K562 (cell line): ENCODE results near the gene TMEM164. TPM values are rescaled to one million over a fixed set of nuclear protein-coding genes. Genes with fewer than 3 reads are reported as not detected.

ENCODE experiments used
- ATAC-seq: fragments of 200-7000 bp; cut with Tn5 transposase; 3 replicates; pipeline ENCODE4 v1.9.1; 2020; ENCODE audit warnings: moderate library complexity
- BruUV-seq: library from RNA; stranded (reverse); fragments of 400-500 nt; replicated peaks from 2 replicates; lab custom pipeline; 2021; lab: Mats Ljungman, UMichigan
- CTCF ChIA-PET: fragments of 300-600 bp; formaldehyde crosslinking; extraction: SDS; loops from one replicate; lab custom pipeline; 2021; ENCODE audit warnings: low intra/inter-chr PET ratio; lab: Yijun Ruan, JAX
- POLR2A ChIA-PET: fragments of 300-600, 350-650 bp; sonication (Branson Sonifier 250); formaldehyde crosslinking; extraction: SDS; loops from one replicate; lab custom pipeline; 2021; ENCODE audit warnings: antibody characterized with exemption, inconsistent platforms; lab: Yijun Ruan, JAX
- DNase-seq, 4 experiments: peaks; one replicate each; pipeline versions ENCODE4 v3.0.0 to v3.0.0-alpha.2; 2011 to 2018; ENCODE audit warnings: low spot score in 3 of 4, mixed read lengths in 3 of 4; ENCODE audit errors: extremely low read depth in 1 of 4
- FAIRE-seq: peaks from 2 replicates; lab custom pipeline; 2011; peaks lifted over from hg19 to GRCh38; lab: Jason Lieb, UNC
- H2AFZ ChIP-seq: 2 replicates; pipeline ENCODE4 v1.6.0; 2011; ENCODE audit warnings: low read depth, low read length, control low read depth, inconsistent platforms
- H3K27ac ChIP-seq: fragments of 200-600 bp; 3 replicates; pipeline ENCODE4 v1.8.0; 2011; ENCODE audit warnings: low read depth, mild to moderate bottlenecking, control low read depth, inconsistent platforms, low read length, moderate library complexity, mixed read lengths; ENCODE audit errors: extremely low read depth
- H3K27me3 ChIP-seq, 2 experiments: fragments of 300-600 bp in 1 of 2; 2 replicates in 1 of 2; 3 replicates in 1 of 2; pipeline versions ENCODE4 v1.6.0 to v1.8.0; 2011; ENCODE audit warnings: inconsistent platforms in 2 of 2, low read length in 2 of 2, mild to moderate bottlenecking in 1 of 2, mixed read lengths in 1 of 2, moderate library complexity in 1 of 2; ENCODE audit not compliant: control insufficient read depth in 2 of 2, insufficient read depth in 2 of 2
- H3K36me3 ChIP-seq: fragments of 300-600 bp; 3 replicates; pipeline ENCODE4 v1.8.0; 2011; ENCODE audit warnings: mild to moderate bottlenecking, low read length, inconsistent platforms; ENCODE audit not compliant: control insufficient read depth, insufficient read depth
- H3K4me1 ChIP-seq, 2 experiments: fragments of 200-600 bp in 1 of 2; replicated peaks in 1 of 2; 2 replicates in 1 of 2; 3 replicates in 1 of 2; pipeline versions ENCODE4 v1.5.1 to v1.8.0; 2011; ENCODE audit warnings: inconsistent platforms in 2 of 2, low read length in 2 of 2, mild to moderate bottlenecking in 1 of 2, mixed read lengths in 1 of 2, moderate library complexity in 1 of 2; ENCODE audit not compliant: control insufficient read depth in 2 of 2, insufficient read depth in 2 of 2
- H3K4me2 ChIP-seq: 2 replicates; pipeline ENCODE4 v1.6.1; 2011; ENCODE audit warnings: low read length, control low read depth, inconsistent platforms, mixed read lengths; ENCODE audit not compliant: insufficient read depth
- H3K4me3 ChIP-seq: fragments of 200-600 bp; sonication (generic), shearing (Covaris generic); 2 replicates; pipeline ENCODE4 v1.5.1; 2016; ENCODE audit warnings: control low read depth, inconsistent platforms
- H3K79me2 ChIP-seq: fragments of 200-600 bp; 3 replicates; pipeline ENCODE4 v1.8.0; 2011; ENCODE audit warnings: low read length, inconsistent platforms; ENCODE audit not compliant: control insufficient read depth, insufficient read depth
- H3K9ac ChIP-seq, 2 experiments: 2 replicates each; pipeline versions ENCODE4 v1.6.0 to v1.6.1; 2011; ENCODE audit warnings: low read depth in 2 of 2, low read length in 2 of 2, control low read depth in 1 of 2, inconsistent platforms in 1 of 2, mild to moderate bottlenecking in 1 of 2, mixed read lengths in 1 of 2; ENCODE audit not compliant: insufficient read depth in 1 of 2
- H3K9me1 ChIP-seq: one replicate; pipeline ENCODE4 v1.6.0; 2011; ENCODE audit warnings: inconsistent platforms, mild to moderate bottlenecking, low read length, moderate library complexity; ENCODE audit not compliant: control insufficient read depth, insufficient read depth
- H3K9me3 ChIP-seq: replicated peaks from 2 replicates; pipeline ENCODE4 v1.5.1; 2011; ENCODE audit warnings: low read depth, low read length, inconsistent platforms; ENCODE audit not compliant: control insufficient read depth, insufficient read depth
- H4K20me1 ChIP-seq: replicated peaks from 2 replicates; pipeline ENCODE4 v1.6.1; 2011; ENCODE audit warnings: low read length, inconsistent platforms, mixed read lengths; ENCODE audit not compliant: control insufficient read depth, insufficient read depth
- ATF4 ChIP-seq: fragments of 450-650 bp; formaldehyde crosslinking; IDR thresholded peaks from 2 replicates; pipeline ENCODE4 v1.4.0; 2022; ENCODE audit warnings: mild to moderate bottlenecking, moderate library complexity
- RBM22 ChIP-seq: fragments of 200-400 bp; formaldehyde crosslinking; IDR thresholded peaks from 2 replicates; pipeline ENCODE4 v1.6.1; 2018; ENCODE audit warnings: low read length, low read depth; ENCODE audit not compliant: poor library complexity, severe bottlenecking
- RBM34 ChIP-seq: fragments of 200-400 bp; formaldehyde crosslinking; IDR thresholded peaks from 2 replicates; pipeline ENCODE4 v1.6.1; 2018; ENCODE audit warnings: low read length, borderline replicate concordance; ENCODE audit not compliant: insufficient read depth
- TFAP4 ChIP-seq: sonication (generic); formaldehyde crosslinking; IDR thresholded peaks from 2 replicates; pipeline ENCODE4 v1.8.0; 2022; ENCODE audit warnings: missing genetic modification reagents, mild to moderate bottlenecking, moderate library complexity, borderline replicate concordance
- WGBS: fragments of 100-300 bp; shearing (Covaris generic); methylation state at CpG from one replicate; pipeline ENCODE4 v1.1.6; 2016; ENCODE audit warnings: low coverage, mixed read lengths; ENCODE audit not compliant: insufficient coverage; ENCODE audit errors: missing lambda C conversion rate; 5-methylcytosine and 5-hydroxymethylcytosine counted together
- in situ Hi-C: fragments of 300-500 bp; cut with MboI; formaldehyde crosslinking; loops from 4 replicates; pipeline ENCODE4 v1.15.0; 2018; ENCODE audit warnings: inconsistent platforms, mixed read lengths
- intact Hi-C: fragments of 100-400 bp; cut with micrococcal nuclease; formaldehyde crosslinking; loops from 2 replicates; pipeline ENCODE4 v1.14.2; 2022
- polyA plus RNA-seq, 8 experiments: library from polyadenylated mRNA; depleted of rRNA in 4 of 8; stranded (reverse) in 5 of 8; unstranded in 3 of 8; fragments of >200 nt; fragmentation: Nextera tagmentation in 2 of 8; fragmentation: Illumina TruSeq in 1 of 8; extraction: Ambion mirVana in 2 of 8; extraction: Trizol in 1 of 8; gene quantifications; 2 replicates each; pipeline versions ENCODE4 v1.2.1 to v1.2.3, GENCODE V29; 2011 to 2014; ENCODE audit warnings: inconsistent platforms in 1 of 8, missing spikeins in 1 of 8
- total RNA-seq, 7 experiments: library from RNA; depleted of rRNA in 6 of 7; stranded (reverse); fragments of >200 nt in 6 of 7; fragmentation: Illumina TruSeq in 2 of 7; extraction: Trizol in 2 of 7; gene quantifications; 2 replicates each; pipeline versions ENCODE4 v1.2.1 to v1.2.3, GENCODE V29; 2011 to 2021; ENCODE audit warnings: low replicate concordance in 1 of 7
- TF ChIP-seq, protein P1 (sequence below): fragments of 450-650 bp; IDR thresholded peaks from 2 replicates; pipeline ENCODE4 v1.6.1; 2016; ENCODE audit warnings: borderline replicate concordance
- TF ChIP-seq, protein P2 (sequence below), 2 experiments: fragments of 450-650 bp; IDR thresholded peaks; 2 replicates each; pipeline ENCODE4 v1.6.1; 2018; ENCODE audit warnings: mild to moderate bottlenecking in 2 of 2, low read depth in 1 of 2; ENCODE audit not compliant: partially characterized antibody in 2 of 2

Gene TMEM164
- total and polyA plus RNA-seq, 9 of the 15 experiments (the other 6 are each of a cell fraction or from before 2014, with no cell fraction given): 2.4 to 57.3 (median 23.1) TPM

GRCh38 chrX:110215411-110215810 lies 212.5 kb downstream of the TMEM164 start:
- POLR2A ChIA-PET: no interaction called here
- Histone ChIP-seq H3K4me2 (no peak overlapping the region), H3K9me3 (no peaks in the 10 kb centered on the region), H3K36me3 (peaks cover 21% of the 10 kb centered on the region; the same call in 2 of the 3 replicates), H3K4me3 (no peak overlapping the region), H3K79me2 (peaks cover 10% of the 10 kb centered on the region; the same call in 2 of the 3 replicates), H3K9ac (no peak overlapping the region), H3K9me1 (no peaks in the 10 kb centered on the region), H4K20me1 (no peaks in the 10 kb centered on the region), H2AFZ (no peak overlapping the region), H3K27me3 (no peaks in the 10 kb centered on the region), H3K4me1 (peaks cover 0 to 2% of the 10 kb centered on the region in 2 experiments; a peak in 2 of 5 replicates), H3K27ac (no peak overlapping the region)
- in situ Hi-C loops: no loop called here
- CTCF ChIA-PET: no interaction called here
- intact Hi-C loops: no loop called here
- no TSS peak for BruUV-seq
- no peak for ATAC-seq
- TF ChIP-seq RBM22: no peak
- no peak for TF ChIP-seq ATF4
- no peak for TF ChIP-seq RBM34
- TF ChIP-seq, protein P1, sequence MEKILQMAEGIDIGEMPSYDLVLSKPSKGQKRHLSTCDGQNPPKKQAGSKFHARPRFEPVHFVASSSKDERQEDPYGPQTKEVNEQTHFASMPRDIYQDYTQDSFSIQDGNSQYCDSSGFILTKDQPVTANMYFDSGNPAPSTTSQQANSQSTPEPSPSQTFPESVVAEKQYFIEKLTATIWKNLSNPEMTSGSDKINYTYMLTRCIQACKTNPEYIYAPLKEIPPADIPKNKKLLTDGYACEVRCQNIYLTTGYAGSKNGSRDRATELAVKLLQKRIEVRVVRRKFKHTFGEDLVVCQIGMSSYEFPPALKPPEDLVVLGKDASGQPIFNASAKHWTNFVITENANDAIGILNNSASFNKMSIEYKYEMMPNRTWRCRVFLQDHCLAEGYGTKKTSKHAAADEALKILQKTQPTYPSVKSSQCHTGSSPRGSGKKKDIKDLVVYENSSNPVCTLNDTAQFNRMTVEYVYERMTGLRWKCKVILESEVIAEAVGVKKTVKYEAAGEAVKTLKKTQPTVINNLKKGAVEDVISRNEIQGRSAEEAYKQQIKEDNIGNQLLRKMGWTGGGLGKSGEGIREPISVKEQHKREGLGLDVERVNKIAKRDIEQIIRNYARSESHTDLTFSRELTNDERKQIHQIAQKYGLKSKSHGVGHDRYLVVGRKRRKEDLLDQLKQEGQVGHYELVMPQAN: no peak
- TF ChIP-seq TFAP4 (CRISPR knock-in tag): no peak
- TF ChIP-seq, protein P2, sequence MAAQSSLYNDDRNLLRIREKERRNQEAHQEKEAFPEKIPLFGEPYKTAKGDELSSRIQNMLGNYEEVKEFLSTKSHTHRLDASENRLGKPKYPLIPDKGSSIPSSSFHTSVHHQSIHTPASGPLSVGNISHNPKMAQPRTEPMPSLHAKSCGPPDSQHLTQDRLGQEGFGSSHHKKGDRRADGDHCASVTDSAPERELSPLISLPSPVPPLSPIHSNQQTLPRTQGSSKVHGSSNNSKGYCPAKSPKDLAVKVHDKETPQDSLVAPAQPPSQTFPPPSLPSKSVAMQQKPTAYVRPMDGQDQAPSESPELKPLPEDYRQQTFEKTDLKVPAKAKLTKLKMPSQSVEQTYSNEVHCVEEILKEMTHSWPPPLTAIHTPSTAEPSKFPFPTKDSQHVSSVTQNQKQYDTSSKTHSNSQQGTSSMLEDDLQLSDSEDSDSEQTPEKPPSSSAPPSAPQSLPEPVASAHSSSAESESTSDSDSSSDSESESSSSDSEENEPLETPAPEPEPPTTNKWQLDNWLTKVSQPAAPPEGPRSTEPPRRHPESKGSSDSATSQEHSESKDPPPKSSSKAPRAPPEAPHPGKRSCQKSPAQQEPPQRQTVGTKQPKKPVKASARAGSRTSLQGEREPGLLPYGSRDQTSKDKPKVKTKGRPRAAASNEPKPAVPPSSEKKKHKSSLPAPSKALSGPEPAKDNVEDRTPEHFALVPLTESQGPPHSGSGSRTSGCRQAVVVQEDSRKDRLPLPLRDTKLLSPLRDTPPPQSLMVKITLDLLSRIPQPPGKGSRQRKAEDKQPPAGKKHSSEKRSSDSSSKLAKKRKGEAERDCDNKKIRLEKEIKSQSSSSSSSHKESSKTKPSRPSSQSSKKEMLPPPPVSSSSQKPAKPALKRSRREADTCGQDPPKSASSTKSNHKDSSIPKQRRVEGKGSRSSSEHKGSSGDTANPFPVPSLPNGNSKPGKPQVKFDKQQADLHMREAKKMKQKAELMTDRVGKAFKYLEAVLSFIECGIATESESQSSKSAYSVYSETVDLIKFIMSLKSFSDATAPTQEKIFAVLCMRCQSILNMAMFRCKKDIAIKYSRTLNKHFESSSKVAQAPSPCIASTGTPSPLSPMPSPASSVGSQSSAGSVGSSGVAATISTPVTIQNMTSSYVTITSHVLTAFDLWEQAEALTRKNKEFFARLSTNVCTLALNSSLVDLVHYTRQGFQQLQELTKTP (IDR thresholded peaks at IDR 0.05; ENCODE audit: low read depth in 1 of 2, partially characterized antibody in 2 of 2): no peak
- no peak for FAIRE-seq
- no peak for DNase-seq
- WGBS: 100% methylated on average over 1 of the region's 1 CpG
